ENCODE results near the gene SPATA2L.

DNA sequence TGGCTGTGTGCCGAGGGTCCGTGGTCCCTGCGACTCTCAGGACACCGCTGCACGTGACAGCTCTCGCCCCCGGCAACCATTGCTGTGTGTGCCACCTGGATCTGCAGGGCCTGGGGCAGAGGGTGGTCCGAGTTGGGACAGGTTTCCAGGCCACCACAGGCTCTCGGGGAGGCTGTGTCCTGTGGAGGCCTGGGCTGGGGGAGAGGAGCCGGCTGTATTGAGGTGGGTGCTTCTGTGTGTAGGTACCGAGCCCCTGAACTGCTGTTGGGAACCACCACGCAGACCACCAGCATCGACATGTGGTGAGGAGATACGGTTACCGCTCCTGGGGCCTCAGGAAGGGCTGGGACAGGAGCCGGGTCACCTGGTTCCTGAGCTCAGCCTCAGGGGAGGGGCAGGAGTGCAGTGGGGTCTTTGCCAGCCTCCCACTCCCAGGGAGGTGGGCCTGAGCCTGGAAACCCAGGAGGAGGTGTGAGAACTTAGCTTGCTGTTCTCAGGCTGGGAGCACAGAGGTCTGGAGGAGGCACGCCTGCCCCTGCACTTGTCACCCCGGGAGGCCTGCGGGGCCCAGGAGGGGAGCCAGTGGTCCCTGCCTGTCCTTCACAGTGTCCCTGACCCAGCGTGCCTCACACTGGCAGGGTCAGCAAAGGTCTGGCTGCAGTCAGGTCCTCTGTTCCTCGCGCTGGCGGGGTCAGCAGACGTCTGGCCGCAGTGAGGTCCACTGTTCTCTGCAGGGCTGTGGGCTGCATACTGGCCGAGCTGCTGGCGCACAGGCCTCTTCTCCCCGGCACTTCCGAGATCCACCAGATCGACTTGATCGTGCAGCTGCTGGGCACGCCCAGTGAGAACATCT is 7.3 kb downstream of the SPATA2L start:
- TF ChIP-seq, protein P1, sequence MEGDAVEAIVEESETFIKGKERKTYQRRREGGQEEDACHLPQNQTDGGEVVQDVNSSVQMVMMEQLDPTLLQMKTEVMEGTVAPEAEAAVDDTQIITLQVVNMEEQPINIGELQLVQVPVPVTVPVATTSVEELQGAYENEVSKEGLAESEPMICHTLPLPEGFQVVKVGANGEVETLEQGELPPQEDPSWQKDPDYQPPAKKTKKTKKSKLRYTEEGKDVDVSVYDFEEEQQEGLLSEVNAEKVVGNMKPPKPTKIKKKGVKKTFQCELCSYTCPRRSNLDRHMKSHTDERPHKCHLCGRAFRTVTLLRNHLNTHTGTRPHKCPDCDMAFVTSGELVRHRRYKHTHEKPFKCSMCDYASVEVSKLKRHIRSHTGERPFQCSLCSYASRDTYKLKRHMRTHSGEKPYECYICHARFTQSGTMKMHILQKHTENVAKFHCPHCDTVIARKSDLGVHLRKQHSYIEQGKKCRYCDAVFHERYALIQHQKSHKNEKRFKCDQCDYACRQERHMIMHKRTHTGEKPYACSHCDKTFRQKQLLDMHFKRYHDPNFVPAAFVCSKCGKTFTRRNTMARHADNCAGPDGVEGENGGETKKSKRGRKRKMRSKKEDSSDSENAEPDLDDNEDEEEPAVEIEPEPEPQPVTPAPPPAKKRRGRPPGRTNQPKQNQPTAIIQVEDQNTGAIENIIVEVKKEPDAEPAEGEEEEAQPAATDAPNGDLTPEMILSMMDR (IDR thresholded peaks at IDR 0.05; ENCODE audit: low read depth, low read length, poor library complexity, severe bottlenecking): no peak
- no peak for TF ChIP-seq EZH2phosphoT487 (IDR thresholded peaks at IDR 0.05; ENCODE audit: borderline replicate concordance, low read length)

All from DOHH2 (cell line).